MCF 10A (cell line): ENCODE results near the gene LOXL3. TPM values are rescaled to one million over a fixed set of nuclear protein-coding genes. Genes with fewer than 3 reads are reported as not detected.

Source experiments
- BruUV-seq: library from RNA; stranded (reverse); fragments of 400-500 nt; replicated peaks from 2 replicates; lab custom pipeline; 2021; lab: Mats Ljungman, UMichigan
- CTCF ChIA-PET: fragments of 300-600 bp; sonication (Branson Sonifier 250); formaldehyde crosslinking; extraction: SDS; loops from one replicate; lab custom pipeline; 2021; ENCODE audit warnings: antibody characterized with exemption, inconsistent platforms; lab: Yijun Ruan, JAX
- POLR2A ChIA-PET: fragments of 300-600, 350-650 bp; sonication (Branson Sonifier 250); formaldehyde crosslinking; extraction: SDS; loops from one replicate; lab custom pipeline; 2020; ENCODE audit warnings: antibody characterized with exemption, inconsistent platforms; lab: Yijun Ruan, JAX
- DNase-seq: peaks from one replicate; pipeline ENCODE4 v3.0.0-alpha.2; 2018; ENCODE audit not compliant: unreplicated experiment
- H3K27ac Mint-ChIP-seq: one replicate; pipeline ENCODE4 v1.8.0; 2022; ENCODE audit warnings: mild to moderate bottlenecking, low read depth, mixed read lengths; ENCODE audit not compliant: unreplicated experiment
- H3K27me3 Mint-ChIP-seq: one replicate; pipeline ENCODE4 v1.8.0; 2022; ENCODE audit warnings: mixed read lengths; ENCODE audit not compliant: insufficient read depth, unreplicated experiment
- H3K36me3 Mint-ChIP-seq: one replicate; pipeline ENCODE4 v1.8.0; 2022; ENCODE audit warnings: mild to moderate bottlenecking, moderate library complexity, mixed read lengths; ENCODE audit not compliant: insufficient read depth, unreplicated experiment
- H3K4me1 Mint-ChIP-seq: one replicate; pipeline ENCODE4 v1.8.0; 2022; ENCODE audit warnings: mixed read lengths; ENCODE audit not compliant: insufficient read depth, unreplicated experiment
- H3K4me3 Mint-ChIP-seq: one replicate; pipeline ENCODE4 v1.8.0; 2022; ENCODE audit warnings: mild to moderate bottlenecking, moderate library complexity, mixed read lengths; ENCODE audit not compliant: unreplicated experiment
- H3K9me3 Mint-ChIP-seq: one replicate; pipeline ENCODE4 v1.8.0; 2022; ENCODE audit warnings: mixed read lengths; ENCODE audit not compliant: unreplicated experiment
- intact Hi-C: fragments of 100-400 bp; cut with micrococcal nuclease; formaldehyde crosslinking; loops from 2 replicates; pipeline ENCODE4 v1.14.1; 2022
- total RNA-seq: library from RNA; stranded (reverse); gene quantifications from 2 replicates; pipeline ENCODE4 v1.2.3, GENCODE V29; 2022
- TF ChIP-seq, protein P1 (sequence below): fragments of 200-600 bp; IDR thresholded peaks from one replicate; pipeline ENCODE4 v1.8.0; 2022; ENCODE audit warnings: antibody characterized with exemption, mild to moderate bottlenecking; ENCODE audit not compliant: unreplicated experiment

LOXL3 gene
- total RNA-seq, 1 experiment from 2014 or later, result 0.93 TPM

DNA sequence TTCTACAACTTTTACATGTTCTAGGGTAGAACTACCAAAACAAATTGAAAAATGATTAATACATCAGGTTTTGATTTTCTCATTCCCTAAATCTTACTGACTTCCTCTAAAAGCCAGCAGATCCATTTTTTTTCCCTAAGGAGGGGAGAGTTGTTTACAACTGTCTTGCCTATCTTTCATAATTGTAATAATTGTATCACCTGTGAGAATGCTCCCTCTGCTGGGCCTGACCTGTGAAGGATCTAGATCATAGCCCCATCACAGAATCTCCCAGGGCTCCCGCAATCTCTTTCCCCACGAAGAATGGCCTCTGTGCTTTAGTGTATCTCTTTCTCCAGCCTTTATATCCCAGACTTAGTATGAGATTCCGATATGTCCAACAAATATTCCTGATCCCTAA, 9.1 kb downstream of the LOXL3 start:
- no peak overlapping the region for H3K4me3 Mint-ChIP-seq
- H3K4me1 Mint-ChIP-seq, result peaks cover 3% of the 10 kb centered on the region
- DNase-seq, result no peak
- BruUV-seq, result no TSS peak
- no peak overlapping the region for H3K27ac Mint-ChIP-seq
- intact Hi-C loops, result loop anchor here (5.0 kb wide), 1 partner anchor 43 kb away; no protein-coding TSS in a partner anchor
- no peaks in the 10 kb centered on the region for H3K9me3 Mint-ChIP-seq
- H3K36me3 Mint-ChIP-seq, result no peaks in the 10 kb centered on the region
- ChIA-PET CTCF (interaction anchor here (0.7 to 3.6 kb wide), 9 partner anchors 12 to 78 kb away, joined by 3 to 23 read pairs (median 3); no protein-coding TSS in a partner anchor), POLR2A (interaction anchor here (0.7 to 2.2 kb wide), 3 partner anchors 15 to 88 kb away, joined by 3 to 5 read pairs (median 3); partner anchors contain the start of genes AUP1, HTRA2 and WBP1)
- TF ChIP-seq, protein P1, sequence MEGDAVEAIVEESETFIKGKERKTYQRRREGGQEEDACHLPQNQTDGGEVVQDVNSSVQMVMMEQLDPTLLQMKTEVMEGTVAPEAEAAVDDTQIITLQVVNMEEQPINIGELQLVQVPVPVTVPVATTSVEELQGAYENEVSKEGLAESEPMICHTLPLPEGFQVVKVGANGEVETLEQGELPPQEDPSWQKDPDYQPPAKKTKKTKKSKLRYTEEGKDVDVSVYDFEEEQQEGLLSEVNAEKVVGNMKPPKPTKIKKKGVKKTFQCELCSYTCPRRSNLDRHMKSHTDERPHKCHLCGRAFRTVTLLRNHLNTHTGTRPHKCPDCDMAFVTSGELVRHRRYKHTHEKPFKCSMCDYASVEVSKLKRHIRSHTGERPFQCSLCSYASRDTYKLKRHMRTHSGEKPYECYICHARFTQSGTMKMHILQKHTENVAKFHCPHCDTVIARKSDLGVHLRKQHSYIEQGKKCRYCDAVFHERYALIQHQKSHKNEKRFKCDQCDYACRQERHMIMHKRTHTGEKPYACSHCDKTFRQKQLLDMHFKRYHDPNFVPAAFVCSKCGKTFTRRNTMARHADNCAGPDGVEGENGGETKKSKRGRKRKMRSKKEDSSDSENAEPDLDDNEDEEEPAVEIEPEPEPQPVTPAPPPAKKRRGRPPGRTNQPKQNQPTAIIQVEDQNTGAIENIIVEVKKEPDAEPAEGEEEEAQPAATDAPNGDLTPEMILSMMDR, result no peak
- no peaks in the 10 kb centered on the region for H3K27me3 Mint-ChIP-seq

DNA sequence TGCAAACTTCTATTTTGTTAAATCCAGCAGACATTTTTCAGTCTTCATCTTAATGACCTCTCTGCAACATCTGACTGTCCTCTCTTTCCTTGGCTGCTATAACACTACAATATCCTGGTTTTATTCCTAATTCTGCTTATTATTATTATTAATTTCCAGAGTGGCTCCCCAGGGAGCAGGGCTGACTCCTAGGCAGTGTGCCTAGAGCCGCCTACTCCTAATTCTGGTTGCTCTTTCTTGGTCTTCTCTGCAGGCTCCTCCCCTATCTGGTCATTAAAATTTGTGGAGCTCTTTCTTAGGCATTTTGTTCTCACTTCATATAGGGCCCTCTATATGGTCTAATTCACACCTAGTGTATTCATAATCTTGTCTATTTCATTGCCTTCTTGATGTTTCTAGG, 10.8 kb downstream of the LOXL3 start:
- no TSS peak for BruUV-seq
- TF ChIP-seq, protein P1, result no peak
- Mint-ChIP-seq H3K9me3 (no peaks in the 10 kb centered on the region), H3K4me3 (no peak overlapping the region), H3K4me1 (no peaks in the 10 kb centered on the region), H3K27ac (no peak overlapping the region), H3K36me3 (no peaks in the 10 kb centered on the region), H3K27me3 (no peaks in the 10 kb centered on the region)
- ChIA-PET CTCF (interaction anchor here (0.6 to 1.1 kb wide), 5 partner anchors 11 to 918 kb away, joined by 3 to 5 read pairs (median 3); no protein-coding TSS in a partner anchor), POLR2A (no interaction called here)
- intact Hi-C loops, result no loop called here
- DNase-seq, result no peak

DNA sequence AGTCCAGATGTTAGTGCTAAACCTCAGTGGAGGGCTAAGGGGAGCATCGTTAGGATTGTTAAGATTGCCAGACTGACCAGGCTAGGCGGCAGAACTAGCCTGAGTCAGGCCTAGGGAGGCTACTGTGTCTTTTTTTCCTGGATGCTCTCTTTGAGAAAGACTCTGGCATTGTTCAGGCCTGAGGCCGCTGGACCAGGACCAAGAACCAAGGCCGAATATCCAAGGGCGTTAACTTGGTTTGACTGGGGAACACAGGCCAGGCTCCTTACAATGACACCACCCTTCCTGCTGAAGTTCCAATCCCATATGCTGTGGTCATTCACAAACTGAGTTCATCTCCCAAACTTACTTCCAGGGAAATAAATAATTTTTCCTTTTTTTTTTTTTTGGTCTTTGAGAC, 13.5 kb downstream of the LOXL3 start:
- ChIA-PET POLR2A (interaction anchor here (0.5 kb wide), 1 partner anchor 136 kb away, joined by 3 read pairs; no protein-coding TSS in a partner anchor), CTCF (no interaction called here)
- intact Hi-C loops, result no loop called here
- no peak overlapping the region for H3K27ac Mint-ChIP-seq
- TF ChIP-seq, protein P1, result no peak
- H3K27me3 Mint-ChIP-seq, result no peaks in the 10 kb centered on the region
- no peak for DNase-seq
- H3K9me3 Mint-ChIP-seq, result no peaks in the 10 kb centered on the region
- H3K36me3 Mint-ChIP-seq, result no peaks in the 10 kb centered on the region
- BruUV-seq, result no TSS peak
- no peak overlapping the region for H3K4me3 Mint-ChIP-seq
- peaks cover 6% of the 10 kb centered on the region for H3K4me1 Mint-ChIP-seq

DNA sequence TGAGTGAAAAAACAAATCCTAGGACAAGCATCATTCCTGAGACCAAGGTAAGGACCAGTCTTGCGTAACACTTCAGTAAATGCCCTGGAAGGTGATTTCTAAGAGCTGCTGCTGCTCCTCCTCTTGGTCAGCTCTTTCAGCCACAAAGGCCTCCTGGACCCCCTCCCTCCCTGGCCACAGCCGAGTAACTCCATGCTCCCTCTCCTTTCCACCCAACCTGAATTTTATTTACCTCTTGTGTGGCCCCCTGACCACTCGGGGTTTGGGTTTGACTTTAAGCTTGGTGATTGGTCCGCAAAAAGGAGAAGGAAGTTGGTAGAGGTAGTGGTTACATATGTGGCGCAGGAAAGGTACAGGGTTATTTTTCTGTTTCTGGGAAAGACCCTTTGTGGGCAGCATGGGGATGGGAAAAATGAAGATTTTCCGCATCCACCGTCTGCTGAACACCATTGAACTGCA, 14.8 kb downstream of the LOXL3 start:
- Mint-ChIP-seq H3K4me1 (peaks cover 6% of the 10 kb centered on the region), H3K9me3 (no peaks in the 10 kb centered on the region), H3K36me3 (no peaks in the 10 kb centered on the region), H3K27ac (no peak overlapping the region), H3K4me3 (no peak overlapping the region), H3K27me3 (no peaks in the 10 kb centered on the region)
- intact Hi-C loops, result no loop called here
- DNase-seq, result no peak
- TF ChIP-seq, protein P1, result no peak
- BruUV-seq, result no TSS peak
- ChIA-PET CTCF (interaction anchor here (0.5 to 1.0 kb wide), 3 partner anchors 10 to 55 kb away, joined by 3 to 4 read pairs (median 3); no protein-coding TSS in a partner anchor), POLR2A (interaction anchor here (0.8 to 1.2 kb wide), 3 partner anchors 10 to 1137 kb away, joined by 4 to 5 read pairs (median 4); partner anchors contain the start of genes AUP1 and HTRA2)
